Spleen (tissue), 7 donors: Measurements from ENCODE around the gene SOWAHC.

ENCODE experiments used
- POLR2A ChIP-seq, 3 donors: fragments of 450-650 bp; IDR thresholded peaks; one replicate each; pipeline ENCODE4 v1.5.1; 2017; ENCODE audit warnings: antibody characterized with exemption in 3 of 3, mild to moderate bottlenecking in 1 of 3
- POLR2AphosphoS5 ChIP-seq, 3 donors: sonication (generic); formaldehyde crosslinking; IDR thresholded peaks; one replicate each; pipeline ENCODE4 v1.5.1; 2017; ENCODE audit warnings: antibody characterized with exemption in 3 of 3
- TF ChIP-seq, protein P1 (sequence below), 11 experiments: fragments of 200-600 bp in 7 of 11; fragments of 450-650 bp in 4 of 11; sonication (generic) in 4 of 11; IDR thresholded peaks in 8 of 11; conservative IDR thresholded peaks in 3 of 11; 1 replicate in 7 of 11; 2 replicates in 4 of 11; pipeline versions ENCODE4 v1.4.0 to v1.8.0; 2016 to 2021; ENCODE audit warnings: antibody characterized with exemption in 11 of 11, inconsistent platforms in 4 of 11, mild to moderate bottlenecking in 1 of 11
- donor health status: DM: no; HTN: no; CAD: no; lungs with moderate emphysema.
- donor health status: DM: no; HTN: no; CAD: no.
- donor health status: DM: no; HTN: no; CAD: no.

DNA sequence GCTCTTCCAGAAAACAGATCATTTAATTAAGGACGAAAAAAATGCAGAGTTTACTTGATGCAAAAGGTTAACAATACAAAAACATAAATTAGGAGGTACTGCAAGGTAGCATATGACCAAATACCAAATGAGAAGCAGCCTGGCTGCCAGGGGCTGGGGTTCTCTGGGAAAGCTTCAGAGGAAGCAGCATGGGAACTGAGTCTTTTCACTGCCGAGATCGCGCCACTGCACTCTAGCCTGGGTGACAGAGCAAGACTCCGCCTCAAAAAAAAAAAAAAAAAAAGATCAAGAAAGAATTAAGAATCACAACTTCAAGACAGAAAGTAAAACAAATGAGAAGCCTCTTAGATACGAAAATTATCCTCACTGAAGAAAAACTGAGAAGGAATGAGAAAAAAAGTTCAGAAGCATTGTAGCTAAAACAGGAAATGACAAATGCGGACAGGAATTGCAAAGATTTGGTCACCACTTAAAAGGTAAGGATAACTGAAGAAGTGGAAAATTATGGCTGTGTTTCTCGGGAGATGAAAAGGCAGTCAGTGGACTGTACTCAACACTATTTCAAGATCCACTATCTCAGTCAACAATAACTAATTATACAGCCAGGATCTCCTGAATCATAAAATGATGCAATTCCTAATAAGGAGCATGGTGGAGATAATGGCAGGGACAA lies 4.7 kb upstream of the SOWAHC start:
- TF ChIP-seq, protein P1, sequence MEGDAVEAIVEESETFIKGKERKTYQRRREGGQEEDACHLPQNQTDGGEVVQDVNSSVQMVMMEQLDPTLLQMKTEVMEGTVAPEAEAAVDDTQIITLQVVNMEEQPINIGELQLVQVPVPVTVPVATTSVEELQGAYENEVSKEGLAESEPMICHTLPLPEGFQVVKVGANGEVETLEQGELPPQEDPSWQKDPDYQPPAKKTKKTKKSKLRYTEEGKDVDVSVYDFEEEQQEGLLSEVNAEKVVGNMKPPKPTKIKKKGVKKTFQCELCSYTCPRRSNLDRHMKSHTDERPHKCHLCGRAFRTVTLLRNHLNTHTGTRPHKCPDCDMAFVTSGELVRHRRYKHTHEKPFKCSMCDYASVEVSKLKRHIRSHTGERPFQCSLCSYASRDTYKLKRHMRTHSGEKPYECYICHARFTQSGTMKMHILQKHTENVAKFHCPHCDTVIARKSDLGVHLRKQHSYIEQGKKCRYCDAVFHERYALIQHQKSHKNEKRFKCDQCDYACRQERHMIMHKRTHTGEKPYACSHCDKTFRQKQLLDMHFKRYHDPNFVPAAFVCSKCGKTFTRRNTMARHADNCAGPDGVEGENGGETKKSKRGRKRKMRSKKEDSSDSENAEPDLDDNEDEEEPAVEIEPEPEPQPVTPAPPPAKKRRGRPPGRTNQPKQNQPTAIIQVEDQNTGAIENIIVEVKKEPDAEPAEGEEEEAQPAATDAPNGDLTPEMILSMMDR (IDR thresholded peaks at IDR 0.05 in 8 of 11, conservative IDR thresholded peaks at IDR 0.05 in 3 of 11): no peak
- no peak for TF ChIP-seq POLR2AphosphoS5 (IDR thresholded peaks at IDR 0.05)
- TF ChIP-seq POLR2A (IDR thresholded peaks at IDR 0.05): no peak
